ENCODE measurements around the gene DIS3L2.
"Not testable (repeated sequence)": the region's sequence is repeated elsewhere in the genome, so short reads cannot be mapped to it uniquely, and the experiment has no call there.

DIS3L2 gene

GRCh38 chr2:232308986-232309385, 347.5 kb downstream of the DIS3L2 start:
- no peak for DNase-seq

DNA sequence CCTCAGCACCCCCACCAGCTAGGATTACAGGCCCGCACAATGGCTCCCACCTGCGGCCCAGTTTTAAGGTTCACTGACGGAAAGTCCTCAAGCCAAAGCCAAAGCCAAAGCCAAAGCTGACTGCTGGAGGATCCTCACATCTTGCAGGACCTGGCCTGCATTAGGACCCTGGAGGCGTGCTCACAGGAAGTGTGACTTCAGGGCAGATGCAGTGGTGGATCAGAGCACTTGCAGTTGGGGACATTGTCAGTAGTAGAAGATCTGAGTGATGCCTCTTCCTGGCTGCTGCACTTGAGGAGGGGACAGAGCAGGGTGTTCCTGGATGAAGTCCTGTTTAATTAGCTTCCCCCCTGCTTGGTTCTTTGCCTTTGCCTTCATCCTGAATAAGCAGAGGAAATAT, 348.1 kb downstream of the DIS3L2 start:
- DNase-seq: no peak

DNA sequence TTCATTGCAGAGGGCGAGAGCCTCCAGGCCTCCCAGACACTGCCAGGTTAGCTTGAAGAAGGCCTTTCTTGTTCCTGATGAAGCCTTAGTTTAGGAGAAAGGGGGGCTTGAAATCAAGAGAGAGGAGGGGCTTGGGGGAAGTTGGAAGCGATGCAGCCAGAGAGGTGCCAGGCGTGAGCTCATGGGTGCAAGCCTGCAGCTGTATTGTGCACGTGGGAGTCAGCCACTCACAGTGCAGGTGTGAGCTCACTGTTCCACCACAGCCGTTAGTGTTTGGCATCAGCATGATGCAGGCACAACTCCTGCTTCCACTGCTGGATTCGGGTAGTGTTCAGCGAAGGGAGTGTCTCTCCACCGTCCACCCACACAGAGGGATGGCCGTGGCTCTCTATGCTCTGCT, 348.6 kb downstream of the DIS3L2 start:
- peak in 1 of 2 experiments; percentile 50 for DNase-seq

GRCh38 chr2:232310696-232311095, 349.2 kb downstream of the DIS3L2 start:
- no peak for DNase-seq

DNA sequence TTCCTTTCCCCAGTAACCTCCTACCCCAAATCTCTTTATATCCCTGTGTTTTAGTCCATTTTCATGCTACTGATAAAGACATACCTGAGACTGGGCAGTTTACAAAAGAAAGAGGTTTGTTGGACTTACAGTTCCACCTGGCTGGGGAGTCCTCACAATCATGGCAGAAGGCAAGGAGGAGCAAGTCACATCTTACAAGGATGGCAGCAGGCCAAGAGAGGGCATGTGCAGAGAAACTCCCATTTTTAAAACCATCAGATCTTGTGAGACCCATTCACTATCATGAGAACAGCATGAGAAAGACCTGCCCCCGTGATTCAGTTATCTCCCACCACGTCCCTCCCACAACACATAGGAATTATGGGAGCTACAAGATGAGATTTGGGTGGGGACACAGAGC, 352.1 kb downstream of the DIS3L2 start:
- not testable (repeated sequence) for DNase-seq

DNA sequence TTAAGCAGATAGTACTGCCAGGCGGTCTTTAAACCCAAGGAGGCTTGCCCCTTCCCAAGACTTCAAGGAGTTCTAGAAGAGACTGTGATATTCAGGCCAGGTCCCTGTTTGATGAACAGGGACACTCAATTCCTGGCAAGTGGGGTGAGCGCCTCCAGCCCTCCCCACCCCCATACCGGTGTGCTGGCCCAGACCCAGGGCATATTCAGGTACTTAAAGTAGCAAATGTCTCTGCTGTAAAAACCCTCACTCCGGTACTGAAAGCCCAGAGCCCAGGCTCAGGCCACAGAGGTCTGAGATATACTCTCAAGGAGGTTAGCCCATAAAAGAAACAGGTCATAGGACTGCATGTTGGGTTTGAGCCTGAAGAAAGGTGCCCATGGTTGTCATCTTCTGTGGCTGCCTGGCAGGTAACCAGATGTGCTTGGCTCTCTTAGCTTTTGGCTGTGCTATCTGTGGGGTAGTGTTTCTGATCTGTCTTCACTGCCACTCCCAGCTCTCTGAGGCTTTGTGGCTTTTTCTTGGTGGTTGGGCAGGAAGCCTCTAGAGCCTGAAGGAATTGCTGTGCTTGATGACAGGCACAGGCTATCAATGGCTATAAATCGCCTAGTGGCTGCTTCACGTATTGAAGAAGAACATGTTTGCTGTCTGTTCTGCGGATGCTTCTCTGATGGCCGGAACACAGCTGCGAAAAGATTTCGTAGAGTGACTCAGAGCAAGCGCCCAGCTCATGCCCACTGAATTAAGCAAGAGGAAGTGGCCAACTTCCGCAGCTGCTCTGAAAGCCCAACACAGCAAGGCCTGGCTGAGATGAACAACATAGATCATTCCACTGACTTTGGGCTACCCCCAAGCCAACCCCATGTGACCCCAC, 353.8 kb downstream of the DIS3L2 start:
- DNase-seq: peak; percentile 79 to 81

DNA sequence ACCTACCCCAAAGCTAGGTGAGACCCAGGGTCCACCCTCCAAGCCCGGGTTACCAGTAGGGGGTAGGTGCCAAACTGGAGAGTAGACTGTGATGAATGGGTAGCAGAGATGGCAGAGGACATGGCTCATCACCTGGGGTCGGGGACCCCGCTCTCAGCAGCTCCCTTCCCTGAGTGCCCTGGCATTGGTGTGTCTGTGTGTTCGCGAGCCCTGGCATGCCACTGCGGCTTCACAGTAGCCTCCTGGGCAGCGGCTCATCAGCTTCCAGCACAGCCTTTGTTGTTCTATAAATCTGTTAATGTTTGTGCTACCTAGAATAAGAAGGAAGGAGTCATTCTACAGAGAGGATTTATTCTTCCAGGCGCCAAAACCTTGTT, 354.4 kb downstream of the DIS3L2 start:
- no peak for DNase-seq

- DNase-seq: no peak
Measured at GRCh38 chr2:232316461-232317330, 355.2 kb downstream of the DIS3L2 start.

- no peak for DNase-seq
Measured at GRCh38 chr2:232318169-232318855, 356.8 kb downstream of the DIS3L2 start.

DNA sequence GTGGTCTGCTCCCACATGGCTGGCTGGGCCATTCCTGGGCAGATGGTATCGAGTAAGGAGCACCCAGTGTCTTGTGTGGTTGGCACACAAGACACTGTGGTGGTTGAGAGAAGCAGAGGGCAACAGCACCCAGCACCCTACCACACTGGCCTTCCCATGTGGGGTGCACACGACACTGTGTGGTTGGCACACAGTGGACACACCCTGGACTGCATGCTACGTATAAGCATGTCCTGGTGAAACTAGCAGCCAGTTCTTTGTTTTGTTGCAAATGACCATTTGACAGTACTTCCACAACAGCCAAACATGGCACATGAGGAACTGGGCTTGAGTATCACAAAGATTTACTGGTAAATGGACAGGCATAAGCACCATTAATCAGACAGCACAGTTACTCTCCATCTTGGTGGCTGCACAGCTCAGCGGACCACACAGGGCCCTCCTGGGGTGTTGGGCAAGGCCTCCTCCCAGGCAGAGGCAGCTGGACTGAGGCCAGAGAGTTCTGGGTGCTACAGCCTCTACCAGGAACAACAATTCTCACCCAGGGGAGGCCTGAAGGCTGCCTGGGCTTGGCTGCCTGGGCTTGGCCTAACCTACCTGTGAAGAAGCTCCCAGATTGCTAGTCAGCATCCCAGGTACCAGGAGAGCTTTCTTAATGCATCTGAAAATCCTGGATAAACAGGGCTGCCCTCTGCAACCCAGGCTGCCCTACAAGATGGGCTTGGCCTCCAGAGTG, 357.7 kb downstream of the DIS3L2 start:
- no peak for DNase-seq

DNA sequence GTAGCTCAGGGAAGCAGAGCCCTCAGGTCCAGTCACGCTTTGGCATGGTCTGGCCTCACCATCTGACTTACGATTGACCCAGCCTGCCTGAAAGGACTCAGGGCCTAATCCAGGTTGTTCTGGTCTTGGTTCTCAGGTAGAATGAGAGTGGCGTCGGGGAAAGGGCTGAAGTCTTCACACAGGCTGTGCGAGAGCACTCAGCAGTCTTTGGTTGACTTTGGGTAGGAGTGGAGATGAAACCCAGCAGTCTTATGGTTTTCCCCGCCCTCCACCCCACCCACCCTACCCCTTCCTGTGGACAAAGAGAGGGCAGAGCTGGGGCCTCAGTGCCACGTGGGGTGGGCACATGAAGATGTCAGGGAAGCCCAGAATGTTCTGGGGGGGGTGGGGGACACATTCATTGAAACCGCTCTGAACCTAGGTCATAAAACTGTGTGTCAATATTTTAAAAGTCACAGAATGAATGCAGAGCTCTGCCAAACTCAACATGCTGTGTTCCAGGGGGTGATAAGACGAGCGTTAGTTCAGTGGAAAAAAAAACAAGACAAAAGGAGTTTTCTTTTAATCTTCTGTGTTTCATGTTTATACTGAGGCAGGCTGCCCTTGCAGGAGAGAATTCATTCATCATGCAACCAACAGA, 358.4 kb downstream of the DIS3L2 start:
- DNase-seq: no peak

DNA sequence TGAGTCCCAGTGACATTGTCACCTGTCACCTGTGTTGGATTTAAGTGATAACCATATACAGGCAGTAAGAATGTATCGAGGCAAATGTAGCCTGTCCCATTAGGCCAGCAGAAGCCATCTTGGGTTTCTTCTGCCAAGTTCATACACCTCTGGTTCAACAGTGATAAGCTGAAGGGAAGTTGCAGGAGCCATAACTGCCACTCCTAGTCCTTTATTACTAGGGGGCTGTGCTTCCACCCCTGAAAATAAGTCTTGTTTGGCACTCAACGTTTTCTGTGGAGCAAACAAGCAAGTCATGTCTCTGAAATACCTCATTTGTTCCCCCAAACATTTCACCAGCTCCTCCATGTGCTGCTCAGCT, 358.9 kb downstream of the DIS3L2 start:
- no peak for DNase-seq

DNA sequence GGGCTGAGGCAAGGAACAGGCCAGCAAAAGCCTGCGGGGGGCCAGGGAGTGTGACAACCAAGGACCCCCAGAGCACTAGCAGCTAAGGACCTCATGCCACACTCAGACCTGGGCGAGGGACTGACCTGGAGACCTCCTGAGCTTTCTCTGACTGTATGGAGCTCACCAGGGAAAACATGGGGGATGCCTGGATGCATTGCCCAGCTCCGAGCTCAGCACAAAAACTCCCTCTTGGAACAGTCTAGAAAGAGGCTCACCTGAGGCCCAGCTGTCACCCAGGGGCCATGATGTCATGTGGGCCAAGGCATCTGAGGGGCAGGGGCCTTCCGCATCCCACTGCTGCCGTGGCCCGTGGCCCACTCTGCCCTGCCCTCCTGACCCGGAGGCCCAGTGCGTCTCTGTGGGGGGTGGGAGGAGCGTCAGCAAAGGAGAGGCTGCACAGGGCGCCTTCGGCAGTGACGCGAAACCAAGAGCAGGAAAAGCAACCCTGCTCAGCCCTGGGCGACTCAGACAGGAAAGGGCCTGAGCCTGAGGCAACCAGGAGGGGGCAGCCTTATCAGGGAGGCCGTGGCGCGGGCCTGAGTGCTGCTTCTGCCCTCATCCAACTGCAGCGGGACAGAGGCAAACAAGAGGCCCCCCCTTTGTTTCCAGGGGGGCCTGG, 359.8 kb downstream of the DIS3L2 start:
- DNase-seq: peak; percentile 72 to 80

DNA sequence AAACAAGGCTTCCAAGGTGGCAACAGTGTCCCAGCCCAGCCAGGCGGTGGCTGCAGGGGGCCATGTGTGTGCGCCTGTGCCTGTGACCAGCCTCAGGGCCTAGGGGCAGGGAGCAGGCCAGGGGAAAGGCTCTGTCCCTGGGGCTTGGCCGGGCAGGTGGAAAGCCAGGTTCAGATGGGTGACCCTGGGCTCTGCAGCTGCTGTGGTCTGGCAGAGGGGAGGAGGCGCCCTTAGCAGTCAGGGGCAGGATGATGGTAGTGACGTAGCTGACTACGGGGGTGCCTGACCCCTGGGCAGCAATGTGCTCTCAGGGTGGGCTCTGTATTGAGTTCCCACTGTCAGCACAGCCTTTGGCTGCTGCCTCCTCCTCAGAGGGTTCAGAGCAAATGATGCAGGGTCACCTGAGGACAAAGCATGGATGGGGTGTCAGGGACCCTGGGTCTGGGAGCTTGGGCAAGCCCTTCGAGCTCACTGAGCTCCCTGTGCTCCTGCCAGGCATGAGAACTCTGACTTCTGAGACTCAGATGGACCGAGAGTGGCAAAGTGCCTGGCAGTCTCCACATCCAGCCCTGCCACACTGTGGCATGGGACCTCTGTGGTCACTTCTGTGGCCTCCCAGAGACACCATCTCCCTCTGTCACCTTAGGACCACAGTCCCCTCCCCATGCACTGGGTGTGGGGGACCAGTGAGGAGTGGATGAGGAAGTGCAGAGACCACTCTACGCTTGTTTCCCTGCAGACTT, 360.5 kb downstream of the DIS3L2 start:
- DNase-seq: peak in 1 of 2 experiments; percentile 45

DNA sequence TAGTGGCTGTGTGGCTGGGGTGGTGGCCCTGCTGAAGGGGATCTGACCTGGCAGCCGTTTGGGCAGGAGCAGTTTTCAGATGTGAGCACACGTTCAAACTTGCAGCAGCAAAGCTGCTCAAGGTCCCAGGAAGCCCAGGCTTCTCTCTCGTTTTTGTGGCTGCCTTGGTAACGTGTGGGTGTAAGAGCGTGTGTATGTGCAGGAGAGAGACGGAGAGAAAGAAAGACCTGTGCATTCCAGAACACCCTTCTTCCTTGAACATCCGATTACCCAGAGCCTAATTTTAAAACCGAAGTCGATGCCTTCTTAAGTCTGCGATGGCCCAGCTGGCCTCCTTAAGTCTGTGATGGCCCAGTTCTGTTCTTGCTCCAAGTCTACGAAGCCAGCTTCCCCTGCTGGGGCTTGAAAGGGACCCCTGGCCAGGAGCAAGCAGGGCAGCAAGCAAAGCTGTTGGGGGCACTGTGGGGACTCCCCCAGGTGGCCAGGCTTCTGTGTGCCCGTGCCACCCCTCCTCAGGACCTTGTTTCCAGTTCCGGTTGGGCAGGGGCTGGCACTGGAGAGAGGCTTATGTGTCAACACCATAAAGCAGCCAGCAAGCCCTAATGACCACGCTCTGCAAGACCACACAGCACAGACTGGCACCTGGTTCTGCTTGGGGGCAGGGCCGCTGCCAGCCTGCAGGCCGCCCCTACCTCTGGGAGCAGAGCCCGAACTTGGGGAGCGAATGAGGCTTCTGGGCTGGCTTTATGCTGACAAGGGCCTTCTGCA, 361.2 kb downstream of the DIS3L2 start:
- no peak for DNase-seq

DNA sequence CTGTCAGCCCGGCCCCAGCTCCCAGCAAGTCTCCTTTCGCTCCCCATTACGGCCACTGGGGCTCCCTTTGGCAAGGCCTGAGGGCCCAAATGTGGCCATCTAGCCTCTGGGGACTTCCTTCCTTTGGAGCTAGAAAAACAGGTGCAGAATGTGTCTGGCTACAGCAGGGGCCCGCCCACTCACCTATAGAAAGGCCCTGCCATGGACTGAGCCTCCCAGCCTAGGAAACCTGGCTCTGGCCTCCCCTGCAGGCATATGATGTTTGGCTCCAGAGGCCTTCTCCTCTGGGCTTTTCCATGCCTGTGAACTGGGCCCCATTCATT, 361.8 kb downstream of the DIS3L2 start:
- no peak for DNase-seq

- not testable (repeated sequence) for DNase-seq
Measured at GRCh38 chr2:232323967-232324366, 362.5 kb downstream of the DIS3L2 start.

- no peak for DNase-seq
Measured at GRCh38 chr2:232324778-232325177, 363.3 kb downstream of the DIS3L2 start.

DNA sequence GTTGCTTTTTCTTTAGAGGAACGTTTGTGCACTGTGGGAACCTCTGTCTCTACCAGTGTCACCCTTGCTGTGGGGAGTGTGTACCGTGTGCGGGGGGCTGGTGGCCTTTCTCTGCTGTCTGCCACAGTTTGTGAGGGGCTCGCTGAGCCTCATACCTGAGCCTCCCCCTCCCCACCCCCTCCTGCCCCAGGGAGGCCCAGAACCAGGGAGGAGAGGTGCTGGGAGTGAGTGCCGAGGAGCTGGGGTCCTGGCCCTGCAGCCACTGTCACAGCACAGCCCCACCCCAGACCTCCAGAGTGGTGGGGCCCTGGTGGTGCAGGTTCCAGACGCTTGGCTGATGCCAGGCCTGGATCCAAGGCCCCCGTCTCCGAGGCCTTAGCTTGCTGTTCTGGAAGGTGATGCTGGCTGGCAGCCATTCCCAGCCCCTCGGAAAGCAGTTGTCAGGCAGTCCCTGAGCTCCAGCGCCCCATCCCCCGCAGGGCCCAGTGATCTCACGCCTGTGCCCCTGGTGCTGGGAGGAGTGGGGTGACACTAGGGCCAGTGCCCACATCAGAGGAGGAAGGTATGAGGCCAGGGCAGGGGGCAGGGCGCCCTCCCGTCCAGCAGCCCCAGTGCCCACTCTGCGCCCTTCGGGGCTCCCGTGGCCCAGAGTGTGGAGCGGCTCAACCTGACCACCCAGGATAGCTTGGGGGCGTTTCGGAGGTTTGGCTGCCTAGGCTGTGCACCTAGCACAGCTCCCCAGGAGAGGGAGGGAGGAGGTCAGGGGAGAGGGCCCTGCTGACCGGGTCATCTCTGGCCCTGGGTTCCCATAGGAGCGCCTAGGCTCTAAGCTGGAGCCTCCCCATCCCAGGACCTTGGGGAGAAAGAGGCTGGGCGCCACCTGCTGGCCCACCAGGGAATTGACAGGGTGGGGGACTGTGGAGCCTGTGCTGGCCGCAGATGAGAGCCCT, 364.1 kb downstream of the DIS3L2 start:
- peak in 1 of 2 experiments; percentile 70 for DNase-seq

All from activated T-cell treated with anti-CD3 and anti-CD28 coated beads, Interleukin-2, amount 50 U/mL, for 48 hours (primary cell).